ENCODE results near the gene ATP10B. TPM values are rescaled to one million over a fixed set of nuclear protein-coding genes. Genes with fewer than 3 reads are reported as not detected.

Gene ATP10B
- total and polyA plus RNA-seq, 2 donors = 0.22 to 3.4 TPM

- no peak for DNase-seq (ENCODE audit: extremely low spot score)
- 62% methylated on average over 4 of the region's 4 CpGs for WGBS
- H3K36me3 ChIP-seq (ENCODE audit: insufficient read depth) = no peaks in the 10 kb centered on the region
- H3K4me3 ChIP-seq (ENCODE audit: low read depth, low read length) = no peak overlapping the region
- H3K27ac ChIP-seq (ENCODE audit: low read depth) = no peak overlapping the region
- H3K4me1 ChIP-seq (ENCODE audit: insufficient read depth) = no peaks in the 10 kb centered on the region
Measured at GRCh38 chr5:160548949-160549645, 302.9 kb downstream of the ATP10B start.

- no peaks in the 10 kb centered on the region for H3K36me3 ChIP-seq (ENCODE audit: insufficient read depth)
- no peaks in the 10 kb centered on the region for H3K4me1 ChIP-seq (ENCODE audit: insufficient read depth)
- no peak overlapping the region for H3K4me3 ChIP-seq (ENCODE audit: low read depth, low read length)
- DNase-seq (ENCODE audit: extremely low spot score) = no peak
- no peak overlapping the region for H3K27ac ChIP-seq (ENCODE audit: low read depth)
- WGBS = 78% methylated on average over 1 of the region's 1 CpG
Measured at GRCh38 chr5:160547872-160548271, 304.1 kb downstream of the ATP10B start.

- 94% methylated on average over 2 of the region's 2 CpGs for WGBS
Measured at GRCh38 chr5:160547061-160547460, 304.9 kb downstream of the ATP10B start.

GRCh38 chr5:160545832-160546231 lies 306.2 kb downstream of the ATP10B start:
- no peaks in the 10 kb centered on the region for H3K4me1 ChIP-seq (ENCODE audit: insufficient read depth)
- WGBS = 86% methylated on average over 1 of the region's 1 CpG
- no peak overlapping the region for H3K4me3 ChIP-seq (ENCODE audit: low read depth, low read length)
- no peak overlapping the region for H3K27ac ChIP-seq (ENCODE audit: low read depth)
- no peaks in the 10 kb centered on the region for H3K36me3 ChIP-seq (ENCODE audit: insufficient read depth)
- no peak for DNase-seq (ENCODE audit: extremely low spot score)

More at GRCh38 chr5:160547061-160547460, 304.9 kb downstream of the ATP10B start:
- no peaks in the 10 kb centered on the region for H3K36me3 ChIP-seq (ENCODE audit: insufficient read depth)
- no peak for DNase-seq (ENCODE audit: extremely low spot score)
- H3K4me1 ChIP-seq (ENCODE audit: insufficient read depth) = no peaks in the 10 kb centered on the region
- H3K27ac ChIP-seq (ENCODE audit: low read depth) = no peak overlapping the region
- no peak overlapping the region for H3K4me3 ChIP-seq (ENCODE audit: low read depth, low read length)

- no peak overlapping the region for H3K27ac ChIP-seq (ENCODE audit: low read depth)
- no peaks in the 10 kb centered on the region for H3K36me3 ChIP-seq (ENCODE audit: insufficient read depth)
- no peak for DNase-seq (ENCODE audit: extremely low spot score)
- H3K4me1 ChIP-seq (ENCODE audit: insufficient read depth) = no peaks in the 10 kb centered on the region
- H3K4me3 ChIP-seq (ENCODE audit: low read depth, low read length) = no peak overlapping the region
- 69% methylated on average over 1 of the region's 1 CpG for WGBS
Measured at GRCh38 chr5:160543395-160543794, 308.6 kb downstream of the ATP10B start.

GRCh38 chr5:160542840-160543239 lies 309.2 kb downstream of the ATP10B start:
- 72% methylated on average over 2 of the region's 2 CpGs for WGBS
- no peaks in the 10 kb centered on the region for H3K4me1 ChIP-seq (ENCODE audit: insufficient read depth)
- H3K36me3 ChIP-seq (ENCODE audit: insufficient read depth) = no peaks in the 10 kb centered on the region
- no peak overlapping the region for H3K4me3 ChIP-seq (ENCODE audit: low read depth, low read length)
- DNase-seq (ENCODE audit: extremely low spot score) = no peak
- no peak overlapping the region for H3K27ac ChIP-seq (ENCODE audit: low read depth)

GRCh38 chr5:160542281-160542680 lies 309.7 kb downstream of the ATP10B start:
- DNase-seq (ENCODE audit: extremely low spot score) = no peak
- Histone ChIP-seq H3K36me3 (ENCODE audit: insufficient read depth) (no peaks in the 10 kb centered on the region), H3K4me1 (ENCODE audit: insufficient read depth) (no peaks in the 10 kb centered on the region), H3K4me3 (ENCODE audit: low read depth, low read length) (no peak overlapping the region), H3K27ac (ENCODE audit: low read depth) (no peak overlapping the region)
- WGBS = 81% methylated on average over 4 of the region's 4 CpGs

GRCh38 chr5:160539431-160539830 lies 312.6 kb downstream of the ATP10B start:
- WGBS = 87% methylated on average over 1 of the region's 1 CpG
- Histone ChIP-seq H3K4me1 (ENCODE audit: insufficient read depth) (no peaks in the 10 kb centered on the region), H3K36me3 (ENCODE audit: insufficient read depth) (no peaks in the 10 kb centered on the region), H3K27ac (ENCODE audit: low read depth) (no peak overlapping the region), H3K4me3 (ENCODE audit: low read depth, low read length) (no peak overlapping the region)
- DNase-seq (ENCODE audit: extremely low spot score) = no peak

GRCh38 chr5:160537940-160538339 lies 314.1 kb downstream of the ATP10B start:
- no peak for DNase-seq (ENCODE audit: extremely low spot score)
- H3K36me3 ChIP-seq (ENCODE audit: insufficient read depth) = no peaks in the 10 kb centered on the region
- no peak overlapping the region for H3K4me3 ChIP-seq (ENCODE audit: low read depth, low read length)
- H3K4me1 ChIP-seq (ENCODE audit: insufficient read depth) = no peaks in the 10 kb centered on the region
- 77% methylated on average over 4 of the region's 4 CpGs for WGBS
- H3K27ac ChIP-seq (ENCODE audit: low read depth) = no peak overlapping the region

GRCh38 chr5:160537116-160537515 lies 314.9 kb downstream of the ATP10B start:
- H3K4me1 ChIP-seq (ENCODE audit: insufficient read depth) = no peaks in the 10 kb centered on the region
- DNase-seq (ENCODE audit: extremely low spot score) = no peak

GRCh38 chr5:160534914-160535313 lies 317.1 kb downstream of the ATP10B start:
- Histone ChIP-seq H3K4me1 (ENCODE audit: insufficient read depth) (no peaks in the 10 kb centered on the region), H3K36me3 (ENCODE audit: insufficient read depth) (no peaks in the 10 kb centered on the region), H3K27ac (ENCODE audit: low read depth) (no peak overlapping the region), H3K4me3 (ENCODE audit: low read depth, low read length) (no peak overlapping the region)
- DNase-seq (ENCODE audit: extremely low spot score) = no peak

More at GRCh38 chr5:160537116-160537515, 314.9 kb downstream of the ATP10B start:
- H3K27ac ChIP-seq (ENCODE audit: low read depth) = no peak overlapping the region
- no peaks in the 10 kb centered on the region for H3K36me3 ChIP-seq (ENCODE audit: insufficient read depth)
- no peak overlapping the region for H3K4me3 ChIP-seq (ENCODE audit: low read depth, low read length)

GRCh38 chr5:160534125-160534524 lies 317.9 kb downstream of the ATP10B start:
- DNase-seq (ENCODE audit: extremely low spot score) = no peak
- H3K27ac ChIP-seq (ENCODE audit: low read depth) = no peak overlapping the region
- no peaks in the 10 kb centered on the region for H3K4me1 ChIP-seq (ENCODE audit: insufficient read depth)
- 77% methylated on average over 3 of the region's 3 CpGs for WGBS
- no peak overlapping the region for H3K4me3 ChIP-seq (ENCODE audit: low read depth, low read length)
- H3K36me3 ChIP-seq (ENCODE audit: insufficient read depth) = no peaks in the 10 kb centered on the region

GRCh38 chr5:160525471-160526261 lies 326.3 kb downstream of the ATP10B start:
- Histone ChIP-seq H3K4me3 (ENCODE audit: low read depth, low read length) (no peak overlapping the region), H3K4me1 (ENCODE audit: insufficient read depth) (no peaks in the 10 kb centered on the region), H3K27ac (ENCODE audit: low read depth) (no peak overlapping the region), H3K36me3 (ENCODE audit: insufficient read depth) (no peaks in the 10 kb centered on the region)
- WGBS = 79% methylated on average over 3 of the region's 3 CpGs
- DNase-seq (ENCODE audit: extremely low spot score) = no peak

GRCh38 chr5:160524827-160525226 lies 327.2 kb downstream of the ATP10B start:
- Histone ChIP-seq H3K27ac (ENCODE audit: low read depth) (no peak overlapping the region), H3K4me3 (ENCODE audit: low read depth, low read length) (no peak overlapping the region), H3K4me1 (ENCODE audit: insufficient read depth) (no peaks in the 10 kb centered on the region), H3K36me3 (ENCODE audit: insufficient read depth) (no peaks in the 10 kb centered on the region)
- DNase-seq (ENCODE audit: extremely low spot score) = no peak
- WGBS = 89% methylated on average over 1 of the region's 1 CpG

Measured in urinary bladder (tissue), 4 donors.